Activated CD8-positive, alpha-beta memory T cell treated with anti-CD3 and anti-CD28 coated beads, Interleukin-2, amount 50 U/mL, for 48 hours (primary cell): ENCODE data around the gene UBE2J1.
A peak's percentile ranks its signal among the peaks of the same experiment; 100 is the strongest.
"Not testable (repeated sequence)": the region's sequence is repeated elsewhere in the genome, so short reads cannot be mapped to it uniquely, and the experiment has no call there.

Experiments
- DNase-seq: peaks from one replicate; pipeline ENCODE4 v3.0.0-alpha.2; 2020

The UBE2J1 gene

GRCh38 chr6:89352278-89353117 lies at the start of gene UBE2J1:
Gene UBE2J1, minus strand, starts transcription at chr6:89352722. Its CDS starts 153 bp downstream, at chr6:89352569.
- DNase-seq, result peak; percentile 89

GRCh38 chr6:89400912-89401399 lies 48.4 kb upstream of the UBE2J1 start:
- DNase-seq, result no peak

- DNase-seq, result no peak
Measured at GRCh38 chr6:89400050-89400449, 47.5 kb upstream of the UBE2J1 start.

GRCh38 chr6:89398762-89399525 lies 46.4 kb upstream of the UBE2J1 start:
- DNase-seq, result no peak

GRCh38 chr6:89397884-89398283 lies 45.4 kb upstream of the UBE2J1 start:
- DNase-seq, result not testable (repeated sequence)

GRCh38 chr6:89393659-89394058 lies 41.1 kb upstream of the UBE2J1 start:
- DNase-seq, result no peak

- DNase-seq, result no peak
Measured at GRCh38 chr6:89392823-89393222, 40.3 kb upstream of the UBE2J1 start.

GRCh38 chr6:89388846-89389245 lies 36.3 kb upstream of the UBE2J1 start:
- DNase-seq, result no peak

GRCh38 chr6:89387516-89388201 lies 35.1 kb upstream of the UBE2J1 start:
- no peak for DNase-seq

GRCh38 chr6:89386917-89387491 lies 34.5 kb upstream of the UBE2J1 start:
- no peak for DNase-seq

- DNase-seq, result no peak
Measured at GRCh38 chr6:89385846-89386245, 33.3 kb upstream of the UBE2J1 start.

- DNase-seq, result no peak
Measured at GRCh38 chr6:89385156-89385667, 32.7 kb upstream of the UBE2J1 start.

- no peak for DNase-seq
Measured at GRCh38 chr6:89381031-89381430, 28.5 kb upstream of the UBE2J1 start.

- DNase-seq, result no peak
Measured at GRCh38 chr6:89379281-89379680, 26.8 kb upstream of the UBE2J1 start.

GRCh38 chr6:89378628-89379027 lies 26.1 kb upstream of the UBE2J1 start:
- DNase-seq, result no peak

GRCh38 chr6:89375427-89376267 lies 23.1 kb upstream of the UBE2J1 start:
- DNase-seq, result peak; percentile 73

GRCh38 chr6:89372506-89372901 lies 20.0 kb upstream of the UBE2J1 start:
- DNase-seq, result no peak

GRCh38 chr6:89371849-89372505 lies 19.5 kb upstream of the UBE2J1 start:
- peak; percentile 88 for DNase-seq

GRCh38 chr6:89368999-89369398 lies 16.5 kb upstream of the UBE2J1 start:
- DNase-seq, result no peak

- DNase-seq, result peak; percentile 82
Measured at GRCh38 chr6:89368107-89368506, 15.6 kb upstream of the UBE2J1 start.

GRCh38 chr6:89364586-89364985 lies 12.1 kb upstream of the UBE2J1 start:
- no peak for DNase-seq
